GM12801 (cell line): ENCODE data around the gene KCNQ1.

Source experiments
- CTCF ChIP-seq: IDR thresholded peaks from one replicate; pipeline ENCODE4 v1.5.1; 2011; ENCODE audit warnings: control low read depth; ENCODE audit not compliant: insufficient read length; ENCODE audit errors: extremely low read depth

KCNQ1 gene

GRCh38 chr11:2411446-2412305 is 33.1 kb upstream of the KCNQ1 start:
- no peak for TF ChIP-seq CTCF

DNA sequence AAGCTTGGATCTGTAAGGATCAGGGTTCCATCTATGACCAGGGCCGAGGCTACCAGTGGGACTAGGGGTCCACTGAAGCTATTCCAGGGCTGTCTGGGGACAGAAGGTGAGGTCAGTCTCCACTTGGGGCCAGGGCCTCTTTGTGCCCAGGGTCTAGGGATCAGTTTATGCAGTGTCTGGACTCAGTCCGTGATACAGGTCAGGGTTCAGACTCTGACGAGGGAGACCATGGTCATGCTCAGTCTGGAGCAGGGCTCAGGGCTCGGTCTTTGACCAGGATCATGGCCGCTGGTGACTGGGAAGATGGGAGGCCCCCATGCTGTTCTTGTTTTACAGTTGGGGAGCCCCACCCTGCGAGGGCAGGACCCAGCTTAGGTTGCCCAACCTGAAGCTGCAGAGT is 32.5 kb upstream of the KCNQ1 start:
- no peak for TF ChIP-seq CTCF

GRCh38 chr11:2413742-2414579 is 30.8 kb upstream of the KCNQ1 start:
- TF ChIP-seq CTCF = no peak

- TF ChIP-seq CTCF = no peak
Measured at GRCh38 chr11:2414616-2415015, 30.2 kb upstream of the KCNQ1 start.

- TF ChIP-seq CTCF = no peak
Measured at GRCh38 chr11:2415171-2415570, 29.6 kb upstream of the KCNQ1 start.

DNA sequence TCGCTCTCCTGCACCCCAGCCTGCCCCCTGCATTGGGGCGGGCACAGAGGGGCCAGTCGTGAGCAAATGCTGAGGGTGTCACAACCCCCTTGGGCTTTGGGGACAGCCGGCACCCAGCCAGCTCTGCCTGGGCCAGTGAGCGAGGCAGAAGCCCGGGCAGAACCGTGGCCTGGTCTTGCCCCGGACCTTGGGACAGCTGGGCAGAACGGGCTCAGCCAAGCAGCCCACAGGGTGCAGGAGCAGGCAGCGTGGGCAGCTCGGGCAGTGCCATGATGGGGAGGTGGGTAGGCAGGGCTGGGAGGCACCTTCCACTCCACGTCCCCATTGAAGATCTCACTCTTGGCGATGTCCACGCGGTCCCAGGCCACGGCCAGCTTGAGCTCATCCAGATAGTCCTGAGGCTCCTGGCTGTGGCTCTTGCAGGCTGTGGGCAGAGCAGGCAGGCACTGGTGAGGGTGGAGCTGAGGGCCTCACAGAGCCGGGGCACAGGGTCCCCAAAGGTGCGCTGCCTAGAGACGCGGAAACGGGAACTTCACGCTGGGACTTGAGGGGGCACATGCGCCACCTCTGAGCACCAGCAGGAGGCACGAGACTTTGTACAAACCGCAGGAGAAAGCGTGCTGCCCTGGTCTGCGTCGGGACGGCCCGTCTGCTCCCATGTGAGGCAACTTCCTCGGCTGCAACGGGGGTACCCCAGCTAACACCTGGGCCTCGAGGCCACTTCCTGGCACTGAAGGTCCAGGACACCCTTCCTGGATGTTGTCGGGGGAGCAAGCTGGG is 29.0 kb upstream of the KCNQ1 start:
- no peak for TF ChIP-seq CTCF

DNA sequence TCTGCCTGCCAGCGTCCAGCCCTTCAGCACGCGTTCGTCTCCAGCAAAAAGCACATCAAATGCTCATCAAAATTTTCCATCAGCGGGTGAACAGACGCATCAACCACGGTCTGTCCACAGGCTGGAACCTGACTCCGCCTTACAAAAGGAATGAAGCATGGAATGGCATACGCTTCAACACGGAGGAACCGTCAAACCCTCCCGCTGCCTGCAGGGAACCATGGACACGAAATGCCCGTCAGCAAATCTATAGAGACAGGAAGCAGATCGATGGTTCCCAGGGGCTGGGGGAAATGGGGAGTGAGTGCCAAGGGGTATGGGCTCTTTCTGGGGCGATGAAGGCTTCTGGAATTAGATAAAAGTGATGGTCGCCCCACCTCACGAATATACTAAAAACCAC is 28.0 kb upstream of the KCNQ1 start:
- TF ChIP-seq CTCF = no peak
